Fibroblast of villous mesenchyme (primary cell): ENCODE measurements around the gene SCAND1. TPM values are rescaled to one million over a fixed set of nuclear protein-coding genes. Genes with fewer than 3 reads are reported as not detected.

Experiments
- DNase-seq: peaks from one replicate; pipeline ENCODE4 v3.0.0-alpha.2; 2010; ENCODE audit warnings: low read depth
- H3K4me3 ChIP-seq: 2 replicates; pipeline ENCODE4 v1.5.1; 2011; ENCODE audit warnings: low read depth, mild to moderate bottlenecking, low read length
- CTCF ChIP-seq: IDR thresholded peaks from 2 replicates; pipeline ENCODE4 v1.5.1; 2012; ENCODE audit warnings: low read depth, mild to moderate bottlenecking, low read length; ENCODE audit not compliant: insufficient read depth
- total RNA-seq: library from RNA; depleted of rRNA; stranded (reverse); fragments of >200 nt; gene quantifications from 2 replicates; pipeline ENCODE4 v1.2.3, GENCODE V29; 2012

SCAND1 gene
- total RNA-seq, 1 donor = 41.0 TPM

GRCh38 chr20:35991142-35991771 lies 37.0 kb upstream of the SCAND1 start:
- DNase-seq = peak; percentile 23
- peak; percentile 58 for TF ChIP-seq CTCF
- no peak overlapping the region for H3K4me3 ChIP-seq

- no peak for DNase-seq
- TF ChIP-seq CTCF = no peak
- H3K4me3 ChIP-seq = no peak overlapping the region
These were observed 34.7 kb upstream of the SCAND1 start for GRCh38 chr20:35988910-35989463.

GRCh38 chr20:35985806-35986205 lies 31.5 kb upstream of the SCAND1 start:
- TF ChIP-seq CTCF = no peak
- H3K4me3 ChIP-seq = no peak overlapping the region
- DNase-seq = no peak

- no peak for DNase-seq
- no peak for TF ChIP-seq CTCF
- H3K4me3 ChIP-seq = no peak overlapping the region
These were observed 30.1 kb upstream of the SCAND1 start for GRCh38 chr20:35984382-35984781.

GRCh38 chr20:35981969-35982368 lies 27.7 kb upstream of the SCAND1 start:
- H3K4me3 ChIP-seq = no peak overlapping the region
- DNase-seq = no peak
- TF ChIP-seq CTCF = no peak

- DNase-seq = no peak
These were observed 25.2 kb upstream of the SCAND1 start for GRCh38 chr20:35979544-35979943.

More at GRCh38 chr20:35979544-35979943, 25.2 kb upstream of the SCAND1 start:
- no peak overlapping the region for H3K4me3 ChIP-seq
- no peak for TF ChIP-seq CTCF
